GM03348 (cell line): ENCODE results near the gene TTC39A.

Experiments used
- DNase-seq: peaks from one replicate; pipeline ENCODE4 v3.0.0; 2012; ENCODE audit warnings: low spot score

Gene TTC39A

DNA sequence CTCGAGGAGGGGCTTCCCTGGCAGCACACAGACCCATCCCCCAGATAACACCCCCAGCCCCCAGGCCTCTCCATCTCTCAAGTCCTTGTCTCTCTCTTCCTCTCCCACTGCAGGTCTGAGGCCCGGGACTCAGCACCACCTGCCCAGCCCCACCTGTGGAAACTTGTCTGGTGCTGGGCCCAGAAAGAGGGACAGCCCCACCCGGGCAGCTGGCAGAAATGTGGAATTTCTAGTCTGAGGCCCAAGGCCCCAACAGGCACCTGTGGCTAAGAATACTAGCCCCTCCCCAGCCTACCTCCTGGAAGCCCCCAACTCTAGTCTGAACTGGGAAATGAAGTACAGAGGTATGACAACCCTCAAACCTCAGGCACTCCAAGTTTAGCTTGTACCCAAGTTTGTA lies 15.4 kb downstream of the TTC39A start:
- DNase-seq: no peak

DNA sequence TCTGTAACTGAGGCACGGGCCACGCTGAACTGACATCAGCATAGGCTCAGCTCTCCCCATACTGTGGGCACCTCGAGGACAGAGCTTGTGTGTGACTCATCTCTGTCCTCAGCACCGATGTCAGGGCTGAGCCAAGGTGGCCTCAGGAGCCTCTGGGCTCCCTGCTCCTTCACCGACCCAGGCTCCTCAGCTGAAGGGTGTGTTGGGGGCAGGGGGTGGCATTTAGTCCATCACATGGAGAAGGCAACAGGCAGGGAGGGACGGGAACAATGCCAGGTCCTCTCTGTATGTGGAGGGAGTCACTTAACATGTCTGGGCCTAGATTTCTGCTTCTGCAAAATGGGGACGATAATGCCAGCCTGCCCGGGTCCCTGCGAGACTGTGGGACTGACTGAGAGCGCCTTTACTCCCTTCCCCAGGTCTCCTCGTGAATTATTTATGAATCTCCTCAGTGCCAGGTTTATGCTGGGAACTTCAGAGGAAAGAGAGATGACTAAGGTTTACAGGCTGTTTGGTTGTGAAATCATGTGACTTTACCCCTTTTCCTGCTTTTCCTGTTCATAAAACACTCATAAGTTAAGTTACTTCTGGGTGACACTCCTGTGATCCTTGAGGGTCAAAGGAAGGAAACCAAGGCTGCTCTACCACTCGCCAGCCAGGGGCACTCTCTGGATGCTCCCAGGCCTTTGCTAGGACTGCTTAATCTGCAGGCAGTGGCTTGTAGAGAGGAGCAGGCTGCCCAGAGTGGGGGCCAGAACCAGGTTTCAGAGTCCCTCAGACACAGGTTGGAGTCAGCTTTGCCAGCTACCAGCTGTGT lies 16.2 kb downstream of the TTC39A start:
- DNase-seq: peak; percentile 79

DNA sequence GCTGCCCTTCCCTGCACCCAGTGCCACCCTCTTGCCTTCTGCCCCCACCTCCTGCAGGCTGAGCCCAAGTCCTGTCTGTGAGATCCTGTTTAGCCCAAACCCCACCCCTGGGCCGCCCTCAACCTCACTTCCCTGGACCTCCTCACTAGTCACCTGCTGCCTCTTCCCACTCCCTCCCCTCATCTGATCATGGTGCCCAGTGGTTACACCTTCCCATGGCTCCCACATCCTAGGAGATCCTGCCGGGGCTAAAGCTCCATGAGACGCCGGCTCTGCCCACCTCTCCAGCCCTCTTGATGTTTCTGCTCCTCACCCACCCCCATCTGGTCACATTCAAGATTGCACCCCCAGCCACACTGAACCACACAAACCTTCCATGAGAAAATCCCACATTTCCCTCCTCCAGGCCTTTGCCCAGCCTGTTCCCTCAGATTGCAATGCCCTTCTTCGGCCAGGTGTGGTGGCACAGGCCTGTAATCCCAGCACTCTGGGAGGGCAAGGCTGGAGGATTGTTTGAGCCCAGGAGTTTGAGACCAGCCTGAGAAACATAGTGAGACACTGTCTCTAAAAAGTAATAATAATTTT lies 17.0 kb downstream of the TTC39A start:
- DNase-seq: no peak

DNA sequence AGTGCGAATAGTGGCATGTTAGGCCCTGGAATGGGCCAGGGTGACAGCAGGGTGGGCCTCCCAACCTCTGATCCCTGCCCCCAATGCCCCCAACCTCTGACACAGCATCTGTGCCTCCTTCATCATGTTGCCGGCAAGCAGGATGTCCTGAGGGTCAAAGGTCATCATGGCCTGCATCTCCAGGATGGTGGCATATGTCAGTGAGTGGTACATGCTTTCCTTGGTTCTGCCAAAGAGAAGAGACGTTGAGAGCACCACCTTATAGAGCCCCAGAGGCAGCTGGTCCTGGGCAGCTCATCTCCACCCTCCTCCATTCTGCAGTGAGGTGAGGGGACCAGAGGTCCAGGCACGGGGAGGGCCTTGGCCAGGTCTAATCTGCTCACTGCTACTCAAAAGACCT lies 17.6 kb downstream of the TTC39A start:
- no peak for DNase-seq

DNA sequence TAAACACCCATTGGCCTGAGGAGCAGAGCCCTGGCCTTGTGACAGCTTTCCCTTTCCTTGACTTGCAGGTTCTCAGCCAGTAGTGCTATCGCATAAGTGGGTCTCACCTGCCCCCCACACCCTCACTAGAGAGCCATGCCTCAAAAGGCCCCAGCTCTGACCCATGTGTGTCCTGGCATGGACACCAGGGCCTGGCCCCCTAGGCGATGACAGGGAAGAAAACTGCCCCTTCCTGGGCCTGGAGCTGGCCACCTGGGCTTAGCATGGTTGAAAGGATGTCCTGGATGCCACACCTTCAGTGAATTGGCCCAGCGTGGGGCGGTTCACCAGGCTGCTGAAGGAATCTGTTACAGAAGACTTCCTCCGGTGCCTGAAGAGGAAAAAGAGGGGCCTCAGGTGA lies 18.5 kb downstream of the TTC39A start:
- DNase-seq: no peak

DNA sequence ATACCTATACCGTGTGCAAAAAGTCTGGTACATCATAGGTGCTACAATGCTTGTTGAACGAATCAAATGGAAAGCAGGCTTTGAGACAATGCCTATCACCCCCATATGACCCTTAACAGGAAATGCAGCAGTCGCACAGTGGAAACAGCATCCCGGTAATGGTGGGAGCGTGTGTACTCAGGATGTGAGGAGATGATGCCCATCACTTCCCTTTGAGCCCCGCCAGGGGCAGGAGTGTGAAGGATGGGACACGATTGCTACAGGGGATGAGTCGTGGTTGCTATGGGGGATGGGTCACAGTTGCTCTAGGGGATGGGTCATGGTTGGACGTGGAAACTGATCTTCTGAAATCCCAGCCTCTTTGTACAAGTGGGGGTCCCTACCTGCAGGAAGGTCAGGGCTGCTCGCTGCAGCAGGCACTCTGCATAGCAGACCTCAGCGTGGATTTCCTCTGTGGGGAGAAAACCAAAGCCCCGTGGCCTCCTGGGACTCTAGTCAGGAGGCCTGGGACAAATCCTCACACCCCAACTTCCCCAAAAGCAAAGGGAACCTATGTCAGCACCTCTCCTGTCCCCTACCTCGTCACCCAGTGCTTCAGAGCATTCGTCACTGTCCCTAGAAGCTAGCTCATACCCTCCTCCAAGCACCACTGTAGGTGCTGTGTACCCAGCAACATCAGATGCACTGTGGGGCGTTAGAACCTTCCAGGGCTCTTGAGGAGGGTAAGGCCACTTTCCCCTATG lies 19.3 kb downstream of the TTC39A start:
- DNase-seq: no peak

DNA sequence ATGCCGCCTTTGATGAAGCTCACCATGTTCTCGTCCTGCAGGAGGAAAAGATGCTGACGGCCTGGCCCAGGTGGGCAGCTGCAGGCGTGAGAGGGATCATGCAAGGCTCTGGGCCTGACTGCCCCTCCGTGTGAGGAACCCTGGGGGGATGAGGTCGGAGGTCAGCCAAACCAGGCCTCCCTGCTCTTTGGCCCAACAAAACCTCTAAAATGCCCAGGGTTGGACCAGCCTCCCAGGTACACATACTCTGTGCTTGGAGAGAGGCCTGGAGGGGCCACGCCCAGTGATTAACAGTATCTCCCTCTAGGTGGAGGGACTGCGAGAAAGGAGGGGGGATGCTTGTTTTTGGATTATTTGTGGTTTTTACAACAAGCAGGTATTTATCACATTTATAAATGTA lies 21.1 kb downstream of the TTC39A start:
- DNase-seq: no peak

DNA sequence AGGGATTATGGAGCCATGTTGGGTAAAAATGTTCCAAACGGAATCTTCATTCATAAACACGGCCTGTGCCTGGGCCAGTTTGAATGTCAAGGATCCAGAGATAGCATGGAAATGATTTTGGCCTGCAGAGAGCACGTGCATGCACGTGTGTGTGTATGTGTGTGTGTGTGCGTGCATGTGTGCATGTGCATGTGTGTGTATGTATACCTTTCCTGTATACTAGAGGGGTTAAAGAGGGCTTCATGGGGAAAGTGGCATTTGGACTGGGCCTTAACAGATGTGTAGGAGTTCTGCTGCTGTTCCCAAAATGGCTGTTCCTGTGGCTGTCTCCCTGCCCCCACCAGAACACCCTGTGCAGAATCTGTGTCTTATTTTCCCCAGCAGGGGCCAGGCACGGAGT lies 21.7 kb downstream of the TTC39A start:
- DNase-seq: no peak

DNA sequence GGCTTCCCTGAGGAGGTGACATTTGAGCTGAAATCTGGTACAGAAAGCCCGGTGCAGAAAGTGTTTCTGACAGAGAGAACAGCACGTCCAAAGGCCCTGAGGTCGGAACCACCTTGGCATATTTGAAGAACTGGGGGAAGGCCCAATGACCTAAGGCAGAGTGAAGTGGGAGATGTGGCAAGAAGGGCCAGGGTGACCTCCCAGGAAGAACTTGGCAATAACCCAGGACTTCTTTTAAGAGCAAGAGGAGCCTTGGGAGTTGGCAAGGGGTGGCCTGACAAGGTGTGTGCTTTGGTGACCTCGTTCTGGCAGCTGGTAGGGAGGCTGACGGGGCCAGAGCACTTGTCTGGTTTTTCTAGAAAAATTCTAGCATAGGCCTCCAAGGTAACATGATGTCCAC lies 23.4 kb downstream of the TTC39A start:
- no peak for DNase-seq

DNA sequence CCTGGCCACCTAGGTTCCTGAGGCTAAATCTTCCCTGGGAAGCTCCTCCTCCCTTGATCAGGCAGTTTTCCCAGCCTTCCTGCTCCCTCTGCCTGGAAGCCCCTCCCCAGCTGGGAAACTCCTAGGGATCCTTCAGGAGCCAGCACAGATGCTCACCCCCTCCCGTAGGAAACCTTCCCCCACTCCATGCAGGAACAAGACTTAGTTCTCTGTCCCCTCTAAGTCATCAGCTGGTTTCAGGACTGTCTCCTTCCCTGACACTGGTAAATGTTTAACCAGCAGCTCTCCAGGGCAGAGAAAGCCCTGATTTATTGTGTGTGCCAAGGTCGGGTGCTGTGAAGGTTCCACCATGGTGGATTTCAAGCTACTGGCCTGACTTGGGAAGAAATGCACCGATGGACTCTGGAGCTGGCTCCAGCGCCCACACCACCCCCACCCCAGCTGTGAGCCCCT lies 25.0 kb downstream of the TTC39A start:
- no peak for DNase-seq

DNA sequence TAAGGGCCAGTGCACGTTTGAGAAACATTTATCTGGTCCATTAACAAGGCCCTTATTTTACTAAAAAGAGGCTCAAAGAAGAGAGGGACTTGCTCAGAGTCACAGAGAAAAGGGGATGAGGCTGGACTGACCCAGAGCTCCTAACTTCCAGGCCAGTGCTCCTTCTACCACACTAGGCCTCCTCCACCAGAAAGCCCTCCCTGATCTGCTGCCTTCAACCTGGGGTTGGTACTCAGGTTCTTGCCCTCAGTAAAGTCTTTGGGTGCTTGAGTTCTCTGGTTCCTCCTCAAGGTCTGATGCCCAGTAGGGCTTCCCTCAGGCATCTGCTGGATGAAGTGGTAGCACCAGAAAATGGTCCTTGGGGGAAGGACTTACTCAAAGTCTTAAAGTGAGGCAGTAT lies 26.0 kb downstream of the TTC39A start:
- no peak for DNase-seq

DNA sequence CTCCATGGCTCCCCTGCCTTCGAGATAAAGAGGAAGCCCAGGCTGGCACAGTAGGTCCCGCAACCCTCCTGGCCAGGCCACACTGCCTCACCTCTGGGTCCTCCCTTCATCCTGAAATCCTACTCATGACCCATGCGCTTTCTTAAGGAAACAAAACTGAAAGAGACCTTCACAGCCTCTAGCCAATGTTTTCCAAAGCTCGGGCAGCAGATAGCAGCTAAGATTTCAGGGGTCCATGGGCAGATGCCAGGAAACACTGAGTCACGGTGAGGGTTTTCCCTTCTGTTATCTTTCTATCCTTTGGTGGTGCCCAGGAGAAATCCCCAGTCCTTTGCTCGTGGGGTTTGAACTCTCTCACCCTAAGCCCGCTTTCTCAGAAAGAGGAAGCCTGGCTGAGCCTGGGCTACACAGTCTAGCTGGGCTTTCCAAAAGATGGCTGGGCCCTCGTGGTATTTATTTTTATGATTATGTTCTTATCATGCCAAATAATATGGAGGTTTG lies 26.6 kb downstream of the TTC39A start:
- DNase-seq: no peak

DNA sequence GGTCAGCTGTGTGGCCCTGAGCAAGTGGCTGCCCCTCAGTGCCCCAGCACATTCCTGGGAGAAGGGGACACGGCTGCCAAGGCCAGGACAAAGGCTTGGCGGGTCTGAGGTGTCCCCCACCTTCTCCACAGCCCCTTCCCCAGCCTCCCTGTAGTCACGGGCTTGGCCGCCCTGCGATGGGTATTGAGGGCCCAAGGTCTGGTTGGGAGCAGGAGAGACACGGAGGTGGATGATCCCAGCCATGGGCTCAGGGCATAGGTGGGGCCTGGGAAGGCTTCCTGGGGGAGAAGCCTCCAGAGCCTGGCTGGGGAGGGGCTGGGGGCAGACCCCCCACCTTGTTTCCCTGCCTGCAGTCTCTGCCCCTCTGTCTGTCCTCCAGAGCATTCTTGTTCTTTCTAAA lies 27.0 kb downstream of the TTC39A start:
- DNase-seq: no peak

DNA sequence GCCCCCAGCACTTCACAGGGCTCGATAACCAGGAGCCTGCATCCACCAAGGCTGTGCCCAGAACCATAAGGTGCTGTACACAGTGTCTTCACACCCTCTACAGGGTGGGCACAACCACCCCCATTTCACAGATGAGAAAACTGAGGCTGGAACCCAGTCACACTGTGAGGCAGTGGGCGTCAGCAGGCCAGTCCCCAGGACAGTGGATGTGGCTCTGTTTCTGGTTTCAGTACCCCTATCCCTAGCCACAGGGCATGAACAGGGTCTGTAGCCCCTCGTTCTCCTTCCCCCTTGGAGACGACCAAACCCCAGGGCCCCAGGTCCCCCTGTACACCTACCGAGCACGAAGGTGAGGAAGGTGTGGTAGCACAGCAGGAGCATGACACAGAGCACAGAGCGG lies 27.6 kb downstream of the TTC39A start:
- no peak for DNase-seq

DNA sequence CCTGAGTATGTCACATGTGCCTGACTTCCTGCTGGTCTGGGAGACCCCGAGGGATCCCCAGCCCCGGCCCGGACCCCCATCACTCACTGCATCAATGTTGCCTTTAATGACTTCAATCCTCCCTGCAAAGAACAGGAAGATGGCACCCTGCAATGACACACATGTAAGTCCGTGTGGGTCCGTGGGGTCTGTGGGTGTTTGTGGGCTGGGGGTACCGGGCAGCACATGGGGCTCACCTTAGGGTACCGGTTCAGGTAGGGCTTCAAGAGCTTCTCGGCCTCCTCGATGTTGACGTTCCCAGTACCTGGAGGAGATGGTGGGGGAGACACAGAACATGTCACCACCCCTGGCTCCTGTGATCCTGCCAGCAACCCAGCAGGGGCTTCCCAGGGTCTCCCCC lies 28.1 kb downstream of the TTC39A start:
- DNase-seq: no peak

DNA sequence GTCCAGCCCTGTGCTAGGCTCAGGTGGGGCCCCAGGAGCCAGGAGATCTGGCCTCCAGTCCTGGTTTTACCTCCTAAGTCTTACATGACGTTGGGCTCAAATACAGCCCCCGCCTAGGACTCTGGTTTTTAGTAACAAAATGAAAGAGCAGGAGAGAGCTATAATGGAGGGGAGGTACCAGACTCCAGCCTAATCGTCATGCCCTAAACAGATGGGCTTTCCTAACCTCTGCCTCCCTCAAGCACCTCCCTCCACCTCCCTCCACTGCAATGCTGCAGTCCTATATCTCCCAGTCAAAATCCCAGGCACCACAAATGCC lies 28.6 kb downstream of the TTC39A start:
- DNase-seq: no peak

DNA sequence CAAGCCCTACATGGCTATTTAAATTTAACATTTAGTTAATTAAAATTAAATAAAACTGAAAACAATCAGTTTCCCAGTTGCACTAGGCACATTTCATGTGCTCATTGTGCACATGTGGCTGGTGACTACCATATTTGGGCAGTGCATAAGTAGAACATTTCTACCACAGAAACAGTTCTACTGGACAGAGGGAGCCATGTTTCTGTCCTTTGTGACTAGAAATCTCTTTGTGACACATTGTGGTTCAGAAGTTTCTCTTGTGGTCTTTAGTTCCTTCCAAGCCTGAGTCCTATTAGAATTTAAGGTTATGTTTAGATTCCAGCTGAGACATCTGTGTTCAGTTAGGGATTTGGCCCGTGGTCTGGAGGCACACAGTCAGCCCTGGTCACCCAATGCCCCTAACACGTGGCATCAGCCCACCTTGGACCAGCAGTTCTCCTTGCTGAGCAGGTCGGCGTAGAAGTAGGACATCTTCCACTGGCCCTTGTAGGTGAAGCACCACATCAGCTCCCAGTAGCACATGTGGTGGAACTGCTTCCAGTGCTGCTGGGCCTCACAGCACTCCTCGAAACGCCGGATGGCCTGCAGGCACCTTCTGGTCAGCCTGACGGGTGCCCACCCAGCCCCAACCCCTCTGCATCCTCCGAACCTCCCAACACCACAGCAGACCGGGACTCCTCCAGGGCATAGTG lies 29.1 kb downstream of the TTC39A start:
- DNase-seq: no peak

DNA sequence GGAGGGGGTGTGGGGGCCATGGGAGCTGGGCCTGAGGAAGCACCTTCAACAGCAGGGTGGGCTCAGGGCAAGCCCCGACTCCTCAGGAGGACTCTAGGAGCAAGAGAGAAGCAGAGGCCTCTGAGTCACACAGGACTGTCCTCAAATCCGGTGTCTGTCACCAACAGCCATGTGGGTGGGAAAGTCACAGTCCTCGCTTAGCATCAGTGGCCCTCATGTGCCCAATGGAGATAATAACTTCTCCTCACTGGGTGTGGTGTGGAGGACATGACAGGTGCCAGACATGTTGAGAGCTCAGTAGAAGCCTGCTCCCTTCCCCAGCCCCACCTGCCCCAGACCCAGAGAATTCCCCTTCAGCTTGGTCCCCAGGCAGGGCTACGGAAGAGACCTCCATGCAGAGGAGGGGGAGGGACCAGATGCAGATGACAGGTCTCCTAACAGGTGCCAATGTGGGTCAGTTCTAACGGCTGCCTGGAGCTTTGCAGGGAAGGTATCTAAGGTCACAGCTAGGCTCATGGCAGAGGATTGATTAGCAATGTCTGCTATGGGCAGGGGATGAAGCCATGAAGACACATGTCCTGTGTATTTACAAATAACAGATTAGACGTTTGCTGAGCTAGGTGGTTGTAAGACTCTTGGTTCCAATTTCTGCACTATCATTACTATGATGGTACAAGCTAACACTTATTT lies 30.2 kb downstream of the TTC39A start:
- no peak for DNase-seq

DNA sequence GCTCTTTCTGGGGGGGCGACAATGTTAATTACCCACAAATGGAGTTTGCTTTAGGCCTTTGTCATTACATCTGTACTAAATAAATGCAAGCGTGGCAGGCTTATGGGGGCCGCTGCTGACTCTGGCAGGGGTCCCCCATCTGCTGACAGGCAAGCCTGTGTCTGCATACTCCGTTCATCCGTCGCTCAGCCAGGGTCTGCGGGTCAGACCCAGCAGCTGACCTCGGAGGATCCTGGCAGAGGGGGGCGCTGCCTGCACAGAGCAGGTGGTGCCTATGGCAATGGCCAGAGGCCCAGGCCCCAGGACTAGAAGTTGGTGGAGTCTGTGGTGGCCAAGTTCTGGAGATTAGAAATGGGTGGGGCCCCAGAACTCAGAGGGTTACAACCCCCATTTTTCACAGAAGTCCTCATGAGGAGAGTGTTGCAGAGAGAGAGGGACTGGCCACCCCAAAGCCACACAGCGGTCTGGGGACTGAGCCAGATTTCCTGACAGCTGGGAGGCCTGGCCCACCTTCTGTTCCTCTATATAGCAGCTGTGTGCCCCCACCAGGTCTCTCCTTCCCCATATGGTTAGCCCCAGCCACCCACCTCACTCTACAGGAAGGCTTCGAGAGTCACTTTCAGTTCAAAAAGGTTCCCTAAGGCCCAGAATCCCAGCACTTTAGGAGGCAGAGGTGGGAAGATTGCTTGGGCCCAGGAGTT lies 31.0 kb downstream of the TTC39A start:
- DNase-seq: no peak

DNA sequence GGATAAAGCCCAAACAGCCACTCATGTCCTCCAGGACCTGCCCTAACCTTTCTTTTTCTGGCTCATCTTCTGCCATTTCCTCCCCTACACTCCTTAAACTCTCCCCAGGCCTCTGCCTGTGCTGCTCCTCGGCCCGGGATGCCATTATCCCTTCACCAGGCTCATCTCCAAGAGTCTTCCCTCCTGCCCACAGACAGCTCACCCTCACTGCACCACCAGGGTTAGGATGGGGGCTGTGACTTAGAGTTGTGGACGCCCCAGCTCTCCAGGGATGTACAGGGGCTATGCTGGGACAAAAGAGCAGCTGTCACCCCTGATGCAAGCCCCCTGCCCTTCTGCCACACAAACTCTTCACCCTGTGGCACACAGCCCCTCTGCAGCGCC lies 32.0 kb downstream of the TTC39A start:
- no peak for DNase-seq
